Keratinocyte (primary cell): ENCODE data around the gene ARHGEF6. TPM values are rescaled to one million over a fixed set of nuclear protein-coding genes. Genes with fewer than 3 reads are reported as not detected.

ENCODE experiments used
- DNase-seq: peaks from one replicate; pipeline ENCODE4 v3.0.0-alpha.2; 2011; ENCODE audit warnings: low read depth, missing footprints, low spot score
- FAIRE-seq: peaks from 2 replicates; lab custom pipeline; 2011; peaks lifted over from hg19 to GRCh38; lab: Jason Lieb, UNC
- H2AFZ ChIP-seq: 2 replicates; pipeline ENCODE4 v1.6.0; 2012; ENCODE audit warnings: low read length, control low read depth, inconsistent platforms; ENCODE audit not compliant: control insufficient read depth
- H3K27ac ChIP-seq: 2 replicates; pipeline ENCODE4 v1.5.1; 2011; ENCODE audit warnings: low read length; ENCODE audit not compliant: control insufficient read depth, insufficient read depth
- H3K27me3 ChIP-seq: 3 replicates; pipeline ENCODE4 v1.6.0; 2011; ENCODE audit warnings: low read length; ENCODE audit not compliant: control insufficient read depth, insufficient read depth; ENCODE audit errors: extremely low read depth
- H3K36me3 ChIP-seq, 2 experiments: 2 replicates in 1 of 2; 3 replicates in 1 of 2; pipeline ENCODE4 v1.5.1; 2011; ENCODE audit warnings: low read length in 2 of 2, mild to moderate bottlenecking in 1 of 2; ENCODE audit not compliant: control insufficient read depth in 2 of 2, insufficient read depth in 2 of 2; ENCODE audit errors: extremely low read depth in 1 of 2
- H3K4me1 ChIP-seq: 3 replicates; pipeline ENCODE4 v1.5.1; 2011; ENCODE audit warnings: low read length; ENCODE audit not compliant: control insufficient read depth, insufficient read depth; ENCODE audit errors: extremely low read depth
- H3K4me2 ChIP-seq: 3 replicates; pipeline ENCODE4 v1.6.0; 2011; ENCODE audit warnings: low read depth, low read length; ENCODE audit not compliant: control insufficient read depth, insufficient read depth; ENCODE audit errors: extremely low read depth
- H3K4me3 ChIP-seq, 3 experiments: fragments of 200-600 bp in 1 of 3; sonication (generic) in 1 of 3; 2 replicates in 2 of 3; 3 replicates in 1 of 3; pipeline ENCODE4 v1.5.1; 2011 to 2016; ENCODE audit warnings: low read length in 3 of 3, mild to moderate bottlenecking in 3 of 3, control low read depth in 2 of 3, inconsistent platforms in 1 of 3, low read depth in 1 of 3, mixed read lengths in 1 of 3, mixed run types in 1 of 3, moderate library complexity in 1 of 3; ENCODE audit not compliant: control insufficient read depth in 2 of 3, insufficient read depth in 2 of 3; ENCODE audit errors: extremely low read depth in 1 of 3
- H3K79me2 ChIP-seq: 2 replicates; pipeline ENCODE4 v1.6.0; 2012; ENCODE audit warnings: low read length; ENCODE audit not compliant: control insufficient read depth, insufficient read depth
- H3K9ac ChIP-seq: 3 replicates; pipeline ENCODE4 v1.6.0; 2011; ENCODE audit warnings: low read length; ENCODE audit not compliant: control insufficient read depth, insufficient read depth; ENCODE audit errors: extremely low read depth
- H3K9me1 ChIP-seq: 3 replicates; pipeline ENCODE4 v1.6.0; 2011; ENCODE audit warnings: low read length; ENCODE audit not compliant: control insufficient read depth, insufficient read depth; ENCODE audit errors: extremely low read depth
- H3K9me3 ChIP-seq: 2 replicates; pipeline ENCODE4 v1.5.1; 2012; ENCODE audit warnings: low read depth, low read length; ENCODE audit not compliant: control insufficient read depth
- H4K20me1 ChIP-seq: 3 replicates; pipeline ENCODE4 v1.6.0; 2011; ENCODE audit warnings: low read length; ENCODE audit not compliant: control insufficient read depth, insufficient read depth; ENCODE audit errors: extremely low read depth
- CTCF ChIP-seq, 3 experiments: IDR thresholded peaks in 1 of 3; conservative IDR thresholded peaks in 1 of 3; optimal IDR thresholded peaks in 1 of 3; 2 replicates in 2 of 3; 3 replicates in 1 of 3; pipeline versions ENCODE3 to v1.5.1; 2011; ENCODE audit warnings: low read length in 3 of 3, mild to moderate bottlenecking in 3 of 3, moderate library complexity in 2 of 3, control low read depth in 1 of 3, inconsistent platforms in 1 of 3; ENCODE audit not compliant: insufficient read depth in 2 of 3; ENCODE audit errors: extremely low read depth in 1 of 3
- EZH2 ChIP-seq: IDR thresholded peaks from one replicate; pipeline ENCODE4 v1.6.1; 2012; ENCODE audit warnings: inconsistent platforms, mild to moderate bottlenecking, low read length, moderate library complexity
- dilution Hi-C: fragments of 300-500 bp; cut with MboI; formaldehyde crosslinking; loops from one replicate; pipeline ENCODE4 v1.7.0; 2020; ENCODE audit warnings: low sequenced_read_pairs; ENCODE audit not compliant: extremely low pct_ligation_motif_present
- polyA plus RNA-seq, 5 experiments: library from polyadenylated mRNA; depleted of rRNA in 3 of 5; stranded (reverse) in 3 of 5; stranded (forward) in 1 of 5; unstranded in 1 of 5; fragments of >200 nt; gene quantifications; 1 replicate in 1 of 5; 2 replicates in 3 of 5; 3 replicates in 1 of 5; pipeline versions ENCODE4 v1.2.1 to v1.2.3, GENCODE V29; 2011 to 2012; ENCODE audit warnings: missing spikeins in 2 of 5, low read depth in 1 of 5, low replicate concordance in 1 of 5

The ARHGEF6 gene
- polyA plus RNA-seq, 1 donor (not counting 4 experiments of a cell fraction or from before 2014, with no cell fraction given), result 0.18 TPM

GRCh38 chrX:136745215-136746173, 35.2 kb downstream of the ARHGEF6 start:
- no peaks in the 10 kb centered on the region for H3K9me1 ChIP-seq
- H4K20me1 ChIP-seq, result no peaks in the 10 kb centered on the region
- H2AFZ ChIP-seq, result no peak overlapping the region
- no peaks in the 10 kb centered on the region for H3K36me3 ChIP-seq
- TF ChIP-seq CTCF (optimal IDR thresholded peaks at IDR 0.05 in 1 of 3, IDR thresholded peaks at IDR 0.05 in 1 of 3, conservative IDR thresholded peaks at IDR 0.05 in 1 of 3; ENCODE audit: extremely low read depth in 1 of 3, insufficient read depth in 2 of 3, low read length in 3 of 3) (no peak), EZH2 (no peak)
- no peaks in the 10 kb centered on the region for H3K27me3 ChIP-seq
- no peak overlapping the region for H3K9ac ChIP-seq
- H3K9me3 ChIP-seq, result no peaks in the 10 kb centered on the region
- H3K4me2 ChIP-seq, result no peak overlapping the region
- H3K4me1 ChIP-seq, result no peaks in the 10 kb centered on the region
- DNase-seq (no peak), FAIRE-seq (no peak)
- no peak overlapping the region for H3K4me3 ChIP-seq
- no peaks in the 10 kb centered on the region for H3K79me2 ChIP-seq
- dilution Hi-C loops, result no loop called here
- no peak overlapping the region for H3K27ac ChIP-seq

- Histone ChIP-seq H2AFZ (no peak overlapping the region), H3K9me1 (no peaks in the 10 kb centered on the region), H3K4me2 (no peak overlapping the region), H3K4me1 (no peaks in the 10 kb centered on the region), H3K27me3 (no peaks in the 10 kb centered on the region), H3K27ac (no peak overlapping the region), H3K4me3 (no peak overlapping the region), H4K20me1 (no peaks in the 10 kb centered on the region), H3K9ac (no peak overlapping the region), H3K36me3 (no peaks in the 10 kb centered on the region), H3K9me3 (no peaks in the 10 kb centered on the region), H3K79me2 (no peaks in the 10 kb centered on the region)
- DNase-seq, result no peak
- FAIRE-seq, result no peak
- no peak for TF ChIP-seq EZH2
- no peak for TF ChIP-seq CTCF (optimal IDR thresholded peaks at IDR 0.05 in 1 of 3, IDR thresholded peaks at IDR 0.05 in 1 of 3, conservative IDR thresholded peaks at IDR 0.05 in 1 of 3; ENCODE audit: extremely low read depth in 1 of 3, insufficient read depth in 2 of 3, low read length in 3 of 3)
- dilution Hi-C loops, result no loop called here
These were observed 37.9 kb downstream of the ARHGEF6 start for GRCh38 chrX:136742721-136743379.
